WTC11 (cell line): Measurements from ENCODE around the gene OGG1. TPM values are rescaled to one million over a fixed set of nuclear protein-coding genes. Genes with fewer than 3 reads are reported as not detected.

Experiments
- NR3C1 ChIP-seq: sonication (generic); formaldehyde crosslinking; conservative IDR thresholded peaks from 2 replicates; pipeline ENCODE4 v1.8.1; 2023; ENCODE audit warnings: low read depth, mild to moderate bottlenecking, missing genetic modification reagents
- RORB ChIP-seq: fragments of 250-450 bp; sonication (Bioruptor Pico); IDR thresholded peaks from 2 replicates; pipeline ENCODE4 v1.9.0; 2021; ENCODE audit warnings: mild to moderate bottlenecking
- SOX15 ChIP-seq: fragments of 250-450 bp; sonication (Bioruptor Pico); IDR thresholded peaks from 2 replicates; pipeline ENCODE4 v1.9.0; 2021; ENCODE audit warnings: mild to moderate bottlenecking
- TCF7 ChIP-seq: sonication (generic); formaldehyde crosslinking; IDR thresholded peaks from 2 replicates; pipeline ENCODE4 v1.8.0; 2022; ENCODE audit warnings: mild to moderate bottlenecking, low read depth, missing genetic modification reagents, moderate library complexity
- total RNA-seq: library from RNA; stranded (reverse); gene quantifications from 3 replicates; pipeline ENCODE4 v1.2.3, GENCODE V29; 2021
- TF ChIP-seq, protein P1 (sequence below): sonication (generic); formaldehyde crosslinking; IDR thresholded peaks from 2 replicates; pipeline ENCODE4 v1.8.1; 2023; ENCODE audit warnings: mild to moderate bottlenecking, missing genetic modification reagents, borderline replicate concordance
- TF ChIP-seq, protein P2 (sequence below): sonication (generic); formaldehyde crosslinking; conservative IDR thresholded peaks from 2 replicates; pipeline ENCODE4 v1.8.1; 2022; ENCODE audit warnings: mild to moderate bottlenecking, missing genetic modification reagents
- TF ChIP-seq, protein P3 (sequence below): fragments of 250-450 bp; sonication (Bioruptor Pico); IDR thresholded peaks from 2 replicates; pipeline ENCODE4 v1.9.0; 2021; ENCODE audit warnings: mild to moderate bottlenecking, borderline replicate concordance
- TF ChIP-seq, protein P4 (sequence below): sonication (generic); formaldehyde crosslinking; IDR thresholded peaks from 2 replicates; pipeline ENCODE4 v1.8.0; 2022; ENCODE audit warnings: missing genetic modification reagents
- TF ChIP-seq, protein P5 (sequence below): sonication (generic); formaldehyde crosslinking; IDR thresholded peaks from 2 replicates; pipeline ENCODE4 v1.8.0; 2023; ENCODE audit warnings: missing genetic modification reagents
- TF ChIP-seq, protein P6 (sequence below): sonication (generic); formaldehyde crosslinking; IDR thresholded peaks from 2 replicates; pipeline ENCODE4 v1.8.1; 2023; ENCODE audit warnings: mild to moderate bottlenecking, missing genetic modification reagents, moderate library complexity
- TF ChIP-seq, protein P7 (sequence below): sonication (generic); formaldehyde crosslinking; IDR thresholded peaks from 2 replicates; pipeline ENCODE4 v1.8.0; 2023; ENCODE audit warnings: missing genetic modification reagents, mild to moderate bottlenecking, borderline replicate concordance

OGG1 gene
- total RNA-seq, 1 experiment from 2014 or later: 27.3 TPM

DNA sequence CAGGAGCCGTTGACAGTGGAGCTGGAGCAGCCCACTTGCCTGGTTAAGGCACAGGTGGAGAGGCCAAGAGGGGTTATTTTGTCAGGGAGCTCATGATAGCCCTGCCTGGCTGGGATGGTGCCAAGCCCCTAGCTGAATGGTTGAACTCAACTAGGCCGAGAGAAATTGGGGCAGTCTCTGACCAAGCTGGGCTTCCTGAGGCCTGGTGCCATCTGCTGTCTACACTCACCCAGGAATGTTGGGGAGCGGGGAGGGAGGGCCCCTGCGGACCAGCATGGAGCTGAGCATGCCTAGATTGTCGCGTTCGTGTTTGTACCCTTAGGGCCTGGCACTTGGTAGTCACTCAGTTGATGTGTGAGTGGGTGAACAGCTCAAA, 17.0 kb upstream of the OGG1 start (continued):
- TF ChIP-seq, protein P1, sequence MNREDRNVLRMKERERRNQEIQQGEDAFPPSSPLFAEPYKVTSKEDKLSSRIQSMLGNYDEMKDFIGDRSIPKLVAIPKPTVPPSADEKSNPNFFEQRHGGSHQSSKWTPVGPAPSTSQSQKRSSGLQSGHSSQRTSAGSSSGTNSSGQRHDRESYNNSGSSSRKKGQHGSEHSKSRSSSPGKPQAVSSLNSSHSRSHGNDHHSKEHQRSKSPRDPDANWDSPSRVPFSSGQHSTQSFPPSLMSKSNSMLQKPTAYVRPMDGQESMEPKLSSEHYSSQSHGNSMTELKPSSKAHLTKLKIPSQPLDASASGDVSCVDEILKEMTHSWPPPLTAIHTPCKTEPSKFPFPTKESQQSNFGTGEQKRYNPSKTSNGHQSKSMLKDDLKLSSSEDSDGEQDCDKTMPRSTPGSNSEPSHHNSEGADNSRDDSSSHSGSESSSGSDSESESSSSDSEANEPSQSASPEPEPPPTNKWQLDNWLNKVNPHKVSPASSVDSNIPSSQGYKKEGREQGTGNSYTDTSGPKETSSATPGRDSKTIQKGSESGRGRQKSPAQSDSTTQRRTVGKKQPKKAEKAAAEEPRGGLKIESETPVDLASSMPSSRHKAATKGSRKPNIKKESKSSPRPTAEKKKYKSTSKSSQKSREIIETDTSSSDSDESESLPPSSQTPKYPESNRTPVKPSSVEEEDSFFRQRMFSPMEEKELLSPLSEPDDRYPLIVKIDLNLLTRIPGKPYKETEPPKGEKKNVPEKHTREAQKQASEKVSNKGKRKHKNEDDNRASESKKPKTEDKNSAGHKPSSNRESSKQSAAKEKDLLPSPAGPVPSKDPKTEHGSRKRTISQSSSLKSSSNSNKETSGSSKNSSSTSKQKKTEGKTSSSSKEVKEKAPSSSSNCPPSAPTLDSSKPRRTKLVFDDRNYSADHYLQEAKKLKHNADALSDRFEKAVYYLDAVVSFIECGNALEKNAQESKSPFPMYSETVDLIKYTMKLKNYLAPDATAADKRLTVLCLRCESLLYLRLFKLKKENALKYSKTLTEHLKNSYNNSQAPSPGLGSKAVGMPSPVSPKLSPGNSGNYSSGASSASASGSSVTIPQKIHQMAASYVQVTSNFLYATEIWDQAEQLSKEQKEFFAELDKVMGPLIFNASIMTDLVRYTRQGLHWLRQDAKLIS (CRISPR knock-in tag): no peak
- TF ChIP-seq RORB (CRISPR knock-in tag) (no peak), TCF7 (CRISPR knock-in tag) (no peak), SOX15 (CRISPR knock-in tag) (no peak), NR3C1 (CRISPR knock-in tag) (no peak)
- TF ChIP-seq, protein P2, sequence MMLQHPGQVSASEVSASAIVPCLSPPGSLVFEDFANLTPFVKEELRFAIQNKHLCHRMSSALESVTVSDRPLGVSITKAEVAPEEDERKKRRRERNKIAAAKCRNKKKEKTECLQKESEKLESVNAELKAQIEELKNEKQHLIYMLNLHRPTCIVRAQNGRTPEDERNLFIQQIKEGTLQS: no peak
- TF ChIP-seq, protein P3, sequence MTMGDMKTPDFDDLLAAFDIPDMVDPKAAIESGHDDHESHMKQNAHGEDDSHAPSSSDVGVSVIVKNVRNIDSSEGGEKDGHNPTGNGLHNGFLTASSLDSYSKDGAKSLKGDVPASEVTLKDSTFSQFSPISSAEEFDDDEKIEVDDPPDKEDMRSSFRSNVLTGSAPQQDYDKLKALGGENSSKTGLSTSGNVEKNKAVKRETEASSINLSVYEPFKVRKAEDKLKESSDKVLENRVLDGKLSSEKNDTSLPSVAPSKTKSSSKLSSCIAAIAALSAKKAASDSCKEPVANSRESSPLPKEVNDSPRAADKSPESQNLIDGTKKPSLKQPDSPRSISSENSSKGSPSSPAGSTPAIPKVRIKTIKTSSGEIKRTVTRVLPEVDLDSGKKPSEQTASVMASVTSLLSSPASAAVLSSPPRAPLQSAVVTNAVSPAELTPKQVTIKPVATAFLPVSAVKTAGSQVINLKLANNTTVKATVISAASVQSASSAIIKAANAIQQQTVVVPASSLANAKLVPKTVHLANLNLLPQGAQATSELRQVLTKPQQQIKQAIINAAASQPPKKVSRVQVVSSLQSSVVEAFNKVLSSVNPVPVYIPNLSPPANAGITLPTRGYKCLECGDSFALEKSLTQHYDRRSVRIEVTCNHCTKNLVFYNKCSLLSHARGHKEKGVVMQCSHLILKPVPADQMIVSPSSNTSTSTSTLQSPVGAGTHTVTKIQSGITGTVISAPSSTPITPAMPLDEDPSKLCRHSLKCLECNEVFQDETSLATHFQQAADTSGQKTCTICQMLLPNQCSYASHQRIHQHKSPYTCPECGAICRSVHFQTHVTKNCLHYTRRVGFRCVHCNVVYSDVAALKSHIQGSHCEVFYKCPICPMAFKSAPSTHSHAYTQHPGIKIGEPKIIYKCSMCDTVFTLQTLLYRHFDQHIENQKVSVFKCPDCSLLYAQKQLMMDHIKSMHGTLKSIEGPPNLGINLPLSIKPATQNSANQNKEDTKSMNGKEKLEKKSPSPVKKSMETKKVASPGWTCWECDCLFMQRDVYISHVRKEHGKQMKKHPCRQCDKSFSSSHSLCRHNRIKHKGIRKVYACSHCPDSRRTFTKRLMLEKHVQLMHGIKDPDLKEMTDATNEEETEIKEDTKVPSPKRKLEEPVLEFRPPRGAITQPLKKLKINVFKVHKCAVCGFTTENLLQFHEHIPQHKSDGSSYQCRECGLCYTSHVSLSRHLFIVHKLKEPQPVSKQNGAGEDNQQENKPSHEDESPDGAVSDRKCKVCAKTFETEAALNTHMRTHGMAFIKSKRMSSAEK (CRISPR knock-in tag): no peak
- TF ChIP-seq, protein P4, sequence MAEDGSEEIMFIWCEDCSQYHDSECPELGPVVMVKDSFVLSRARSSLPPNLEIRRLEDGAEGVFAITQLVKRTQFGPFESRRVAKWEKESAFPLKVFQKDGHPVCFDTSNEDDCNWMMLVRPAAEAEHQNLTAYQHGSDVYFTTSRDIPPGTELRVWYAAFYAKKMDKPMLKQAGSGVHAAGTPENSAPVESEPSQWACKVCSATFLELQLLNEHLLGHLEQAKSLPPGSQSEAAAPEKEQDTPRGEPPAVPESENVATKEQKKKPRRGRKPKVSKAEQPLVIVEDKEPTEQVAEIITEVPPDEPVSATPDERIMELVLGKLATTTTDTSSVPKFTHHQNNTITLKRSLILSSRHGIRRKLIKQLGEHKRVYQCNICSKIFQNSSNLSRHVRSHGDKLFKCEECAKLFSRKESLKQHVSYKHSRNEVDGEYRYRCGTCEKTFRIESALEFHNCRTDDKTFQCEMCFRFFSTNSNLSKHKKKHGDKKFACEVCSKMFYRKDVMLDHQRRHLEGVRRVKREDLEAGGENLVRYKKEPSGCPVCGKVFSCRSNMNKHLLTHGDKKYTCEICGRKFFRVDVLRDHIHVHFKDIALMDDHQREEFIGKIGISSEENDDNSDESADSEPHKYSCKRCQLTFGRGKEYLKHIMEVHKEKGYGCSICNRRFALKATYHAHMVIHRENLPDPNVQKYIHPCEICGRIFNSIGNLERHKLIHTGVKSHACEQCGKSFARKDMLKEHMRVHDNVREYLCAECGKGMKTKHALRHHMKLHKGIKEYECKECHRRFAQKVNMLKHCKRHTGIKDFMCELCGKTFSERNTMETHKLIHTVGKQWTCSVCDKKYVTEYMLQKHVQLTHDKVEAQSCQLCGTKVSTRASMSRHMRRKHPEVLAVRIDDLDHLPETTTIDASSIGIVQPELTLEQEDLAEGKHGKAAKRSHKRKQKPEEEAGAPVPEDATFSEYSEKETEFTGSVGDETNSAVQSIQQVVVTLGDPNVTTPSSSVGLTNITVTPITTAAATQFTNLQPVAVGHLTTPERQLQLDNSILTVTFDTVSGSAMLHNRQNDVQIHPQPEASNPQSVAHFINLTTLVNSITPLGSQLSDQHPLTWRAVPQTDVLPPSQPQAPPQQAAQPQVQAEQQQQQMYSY: no peak
- TF ChIP-seq, protein P5, sequence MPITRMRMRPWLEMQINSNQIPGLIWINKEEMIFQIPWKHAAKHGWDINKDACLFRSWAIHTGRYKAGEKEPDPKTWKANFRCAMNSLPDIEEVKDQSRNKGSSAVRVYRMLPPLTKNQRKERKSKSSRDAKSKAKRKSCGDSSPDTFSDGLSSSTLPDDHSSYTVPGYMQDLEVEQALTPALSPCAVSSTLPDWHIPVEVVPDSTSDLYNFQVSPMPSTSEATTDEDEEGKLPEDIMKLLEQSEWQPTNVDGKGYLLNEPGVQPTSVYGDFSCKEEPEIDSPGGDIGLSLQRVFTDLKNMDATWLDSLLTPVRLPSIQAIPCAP (CRISPR knock-in tag): no peak
- TF ChIP-seq, protein P6, sequence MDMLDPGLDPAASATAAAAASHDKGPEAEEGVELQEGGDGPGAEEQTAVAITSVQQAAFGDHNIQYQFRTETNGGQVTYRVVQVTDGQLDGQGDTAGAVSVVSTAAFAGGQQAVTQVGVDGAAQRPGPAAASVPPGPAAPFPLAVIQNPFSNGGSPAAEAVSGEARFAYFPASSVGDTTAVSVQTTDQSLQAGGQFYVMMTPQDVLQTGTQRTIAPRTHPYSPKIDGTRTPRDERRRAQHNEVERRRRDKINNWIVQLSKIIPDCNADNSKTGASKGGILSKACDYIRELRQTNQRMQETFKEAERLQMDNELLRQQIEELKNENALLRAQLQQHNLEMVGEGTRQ (CRISPR knock-in tag): no peak
- TF ChIP-seq, protein P7, sequence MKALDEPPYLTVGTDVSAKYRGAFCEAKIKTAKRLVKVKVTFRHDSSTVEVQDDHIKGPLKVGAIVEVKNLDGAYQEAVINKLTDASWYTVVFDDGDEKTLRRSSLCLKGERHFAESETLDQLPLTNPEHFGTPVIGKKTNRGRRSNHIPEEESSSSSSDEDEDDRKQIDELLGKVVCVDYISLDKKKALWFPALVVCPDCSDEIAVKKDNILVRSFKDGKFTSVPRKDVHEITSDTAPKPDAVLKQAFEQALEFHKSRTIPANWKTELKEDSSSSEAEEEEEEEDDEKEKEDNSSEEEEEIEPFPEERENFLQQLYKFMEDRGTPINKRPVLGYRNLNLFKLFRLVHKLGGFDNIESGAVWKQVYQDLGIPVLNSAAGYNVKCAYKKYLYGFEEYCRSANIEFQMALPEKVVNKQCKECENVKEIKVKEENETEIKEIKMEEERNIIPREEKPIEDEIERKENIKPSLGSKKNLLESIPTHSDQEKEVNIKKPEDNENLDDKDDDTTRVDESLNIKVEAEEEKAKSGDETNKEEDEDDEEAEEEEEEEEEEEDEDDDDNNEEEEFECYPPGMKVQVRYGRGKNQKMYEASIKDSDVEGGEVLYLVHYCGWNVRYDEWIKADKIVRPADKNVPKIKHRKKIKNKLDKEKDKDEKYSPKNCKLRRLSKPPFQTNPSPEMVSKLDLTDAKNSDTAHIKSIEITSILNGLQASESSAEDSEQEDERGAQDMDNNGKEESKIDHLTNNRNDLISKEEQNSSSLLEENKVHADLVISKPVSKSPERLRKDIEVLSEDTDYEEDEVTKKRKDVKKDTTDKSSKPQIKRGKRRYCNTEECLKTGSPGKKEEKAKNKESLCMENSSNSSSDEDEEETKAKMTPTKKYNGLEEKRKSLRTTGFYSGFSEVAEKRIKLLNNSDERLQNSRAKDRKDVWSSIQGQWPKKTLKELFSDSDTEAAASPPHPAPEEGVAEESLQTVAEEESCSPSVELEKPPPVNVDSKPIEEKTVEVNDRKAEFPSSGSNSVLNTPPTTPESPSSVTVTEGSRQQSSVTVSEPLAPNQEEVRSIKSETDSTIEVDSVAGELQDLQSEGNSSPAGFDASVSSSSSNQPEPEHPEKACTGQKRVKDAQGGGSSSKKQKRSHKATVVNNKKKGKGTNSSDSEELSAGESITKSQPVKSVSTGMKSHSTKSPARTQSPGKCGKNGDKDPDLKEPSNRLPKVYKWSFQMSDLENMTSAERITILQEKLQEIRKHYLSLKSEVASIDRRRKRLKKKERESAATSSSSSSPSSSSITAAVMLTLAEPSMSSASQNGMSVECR (CRISPR knock-in tag): no peak
